Ureter (tissue), 1 donor: ENCODE results near the gene PRKRIP1. TPM values are rescaled to one million over a fixed set of nuclear protein-coding genes. Genes with fewer than 3 reads are reported as not detected.
A peak's percentile ranks its signal among the peaks of the same experiment; 100 is the strongest.
"Not testable (repeated sequence)": the region's sequence is repeated elsewhere in the genome, so short reads cannot be mapped to it uniquely, and the experiment has no call there.

ENCODE experiments used
- DNase-seq: peaks from one replicate; pipeline ENCODE4 v3.0.0-alpha.2; 2020; ENCODE audit warnings: low spot score
- total RNA-seq: library from RNA; stranded (reverse); gene quantifications from one replicate; pipeline ENCODE4 v1.2.4, GENCODE V29; 2023
- donor health status: DM: yes; HTN: yes; CAD: no.

The PRKRIP1 gene
- total RNA-seq, 1 donor from 2014 or later: 22.8 TPM

DNA sequence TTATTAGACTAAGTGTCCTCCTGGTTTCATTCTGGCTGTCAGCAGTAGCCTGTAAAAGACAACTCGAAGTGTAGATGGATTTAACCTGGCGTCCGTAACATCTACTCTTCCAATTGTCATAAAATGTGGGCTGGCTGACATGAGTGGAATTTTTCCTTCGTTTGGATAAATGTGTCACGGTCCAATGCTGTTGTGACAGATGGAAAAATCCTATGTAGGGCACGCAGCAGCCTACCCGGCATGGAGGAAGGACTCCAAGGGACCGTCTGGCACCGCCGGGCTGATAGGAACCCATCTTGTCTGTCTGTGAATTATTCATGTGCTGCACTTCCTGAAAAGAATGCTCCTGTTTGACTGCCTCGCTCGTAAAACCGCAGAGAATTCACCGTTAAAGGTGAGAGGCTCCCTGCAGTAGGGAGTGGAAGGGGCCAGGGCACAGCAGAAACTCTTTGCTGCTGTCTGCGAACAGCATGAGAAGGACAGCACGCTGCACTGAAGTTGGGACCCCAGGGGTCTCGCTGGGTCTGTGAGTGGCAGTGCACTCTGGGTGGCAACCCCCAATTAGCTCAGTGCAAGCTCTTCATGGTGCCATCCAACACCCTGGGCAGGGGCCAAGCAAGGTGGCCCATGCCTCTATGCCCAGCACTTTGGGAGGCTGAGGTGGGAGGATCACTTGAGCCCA lies 35.6 kb downstream of the PRKRIP1 start:
- DNase-seq: no peak

GRCh38 chr7:102432442-102433218 lies 36.5 kb downstream of the PRKRIP1 start:
- DNase-seq: no peak

DNA sequence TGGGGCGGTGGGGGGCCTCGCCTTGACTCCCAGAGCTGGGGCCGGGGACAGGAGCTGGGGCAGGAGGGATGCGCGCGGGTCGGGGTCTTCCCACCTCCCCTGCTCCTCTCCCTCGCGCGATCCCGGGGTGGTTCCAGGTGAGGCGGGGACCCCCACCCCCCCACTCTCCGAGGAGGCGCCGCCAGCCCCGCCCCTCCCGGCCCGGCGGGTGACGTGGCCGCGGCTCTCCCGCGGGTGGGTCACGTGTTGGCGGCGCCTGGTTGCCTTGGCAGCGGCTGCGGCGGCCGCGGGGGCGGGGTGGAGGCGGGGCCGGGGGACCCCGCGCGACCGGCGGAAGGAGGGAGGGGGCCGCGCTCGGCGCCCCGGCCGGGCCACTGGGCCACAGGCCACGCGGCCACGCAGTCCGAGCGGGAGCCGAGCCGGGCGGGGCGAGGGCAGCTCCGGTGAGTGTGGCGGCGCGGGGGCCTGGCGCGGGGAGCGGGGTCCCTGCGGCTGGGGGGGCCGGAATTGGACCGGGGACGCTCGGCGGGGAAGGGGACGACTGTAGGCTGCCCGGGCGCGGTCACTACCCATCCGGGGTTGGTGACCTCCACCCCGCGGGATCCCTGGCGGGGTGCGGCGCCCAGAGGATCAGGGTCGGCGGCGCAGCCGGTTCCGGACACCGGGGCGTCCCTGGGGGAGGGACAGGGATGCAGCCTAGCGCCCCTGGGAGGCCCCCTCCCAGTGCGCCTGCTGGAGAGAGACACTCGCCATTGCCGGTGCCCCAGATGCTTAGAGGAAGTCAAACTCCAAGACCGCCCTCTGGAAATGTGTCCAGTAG lies 37.3 kb downstream of the PRKRIP1 start, which contains the start of gene ORAI2:
ORAI2 (plus strand) TSS at position 357 of the 820 bp plus-strand sequence. CDS start 5,382 bp downstream, outside the sequence.
- DNase-seq: peak; percentile 82

DNA sequence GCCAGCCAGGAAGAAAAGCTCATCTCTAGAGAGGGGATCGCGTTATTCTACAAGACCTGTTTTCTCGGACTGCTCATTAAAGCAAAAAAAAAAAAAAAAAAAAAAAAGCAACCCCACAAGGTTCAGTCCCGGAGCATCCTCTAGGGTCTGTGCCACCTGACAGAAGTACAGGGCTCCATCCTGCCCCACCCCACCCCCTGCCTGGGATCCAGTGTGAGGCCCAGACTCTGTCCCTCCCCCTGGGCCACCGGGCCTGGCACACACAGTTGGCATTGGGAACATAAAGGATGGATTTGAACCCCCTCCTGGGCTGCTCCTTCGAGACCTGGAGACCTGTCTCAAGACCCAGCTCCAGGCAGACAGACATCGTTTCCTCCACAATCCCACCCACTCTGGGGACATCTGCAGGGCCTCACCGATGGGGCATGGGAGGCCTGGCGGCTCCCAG lies 37.9 kb downstream of the PRKRIP1 start:
- no peak for DNase-seq

DNA sequence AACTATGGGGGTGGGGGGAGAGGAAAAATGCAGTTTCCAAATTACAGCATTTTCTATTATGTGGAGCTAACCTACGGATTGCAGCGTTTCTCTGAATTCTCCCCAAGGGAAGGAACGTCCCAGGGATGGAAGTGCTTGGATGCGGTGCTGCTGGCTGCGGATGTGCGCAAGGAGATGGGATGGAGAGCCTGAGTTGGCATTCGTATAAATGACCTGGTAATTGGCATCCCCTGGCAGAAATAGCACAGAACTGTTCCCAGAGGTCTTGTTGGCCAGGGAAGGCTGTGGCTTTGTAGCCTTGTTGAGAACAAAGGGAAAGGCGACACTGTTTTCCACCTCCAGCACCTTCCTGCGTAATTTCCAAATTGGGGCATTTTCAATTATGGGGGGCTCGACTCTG lies 40.0 kb downstream of the PRKRIP1 start:
- no peak for DNase-seq

- peak; percentile 67 for DNase-seq
Observed at GRCh38 chr7:102439963-102440795, 44.0 kb downstream of the PRKRIP1 start.

DNA sequence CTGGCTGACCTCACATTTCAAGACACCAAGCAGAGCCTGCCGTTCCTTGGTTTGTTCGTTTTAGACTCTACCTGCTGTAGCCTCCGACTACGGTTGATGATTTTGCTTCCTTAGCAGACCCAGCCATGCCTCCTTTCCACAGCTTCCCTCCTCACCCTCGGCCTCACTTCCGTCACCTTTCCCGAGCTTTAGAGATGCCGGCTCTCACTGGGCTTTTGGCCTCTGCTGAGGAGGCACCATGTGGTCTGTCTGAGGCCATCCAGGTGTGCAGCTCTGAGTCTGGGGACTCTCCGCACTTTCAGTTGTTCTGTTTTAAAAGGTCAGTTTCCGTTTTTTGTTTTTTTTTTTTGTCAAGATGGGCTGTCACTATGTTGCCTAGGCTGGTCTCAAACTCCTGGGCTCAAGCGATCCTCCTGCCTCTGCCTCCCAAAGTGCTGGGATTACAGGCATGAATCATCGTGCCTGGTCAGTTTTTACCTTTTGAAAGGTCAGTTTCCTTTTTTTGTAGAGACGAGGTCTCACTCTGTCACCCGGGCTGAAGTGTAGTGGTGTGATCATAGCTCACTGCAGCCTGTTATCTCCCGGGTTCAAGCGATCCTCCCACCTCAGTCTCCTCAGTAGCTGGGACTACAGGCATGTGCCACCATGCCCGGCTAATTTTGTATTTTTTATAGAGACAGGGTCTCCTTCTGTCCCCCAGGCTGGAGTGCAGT lies 49.0 kb downstream of the PRKRIP1 start:
- no peak for DNase-seq

GRCh38 chr7:102445674-102446071 lies 49.5 kb downstream of the PRKRIP1 start:
- DNase-seq: no peak

DNA sequence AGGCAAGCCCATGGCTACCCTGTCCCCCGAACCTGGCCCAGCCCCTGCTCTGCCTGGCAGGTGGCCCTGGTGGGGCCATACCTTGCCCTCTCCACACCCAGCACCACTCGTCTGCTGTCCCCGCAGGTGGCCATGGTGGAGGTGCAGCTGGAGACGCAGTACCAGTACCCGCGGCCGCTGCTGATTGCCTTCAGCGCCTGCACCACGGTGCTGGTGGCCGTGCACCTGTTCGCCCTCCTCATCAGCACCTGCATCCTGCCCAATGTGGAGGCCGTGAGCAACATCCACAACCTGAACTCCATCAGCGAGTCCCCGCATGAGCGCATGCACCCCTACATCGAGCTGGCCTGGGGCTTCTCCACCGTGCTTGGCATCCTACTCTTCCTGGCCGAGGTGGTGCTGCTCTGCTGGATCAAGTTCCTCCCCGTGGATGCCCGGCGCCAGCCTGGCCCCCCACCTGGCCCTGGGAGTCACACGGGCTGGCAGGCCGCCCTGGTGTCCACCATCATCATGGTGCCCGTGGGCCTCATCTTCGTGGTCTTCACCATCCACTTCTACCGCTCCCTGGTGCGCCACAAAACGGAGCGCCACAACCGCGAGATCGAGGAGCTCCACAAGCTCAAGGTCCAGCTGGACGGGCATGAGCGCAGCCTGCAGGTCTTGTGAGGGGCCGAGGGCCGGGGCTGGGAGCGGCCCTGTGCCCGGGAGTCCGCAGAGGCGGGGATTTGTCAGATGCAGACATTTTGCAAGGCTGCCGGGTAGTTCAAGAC lies 50.4 kb downstream of the PRKRIP1 start:
- DNase-seq: no peak

- DNase-seq: no peak
Observed at GRCh38 chr7:102447311-102447710, 51.1 kb downstream of the PRKRIP1 start.

DNA sequence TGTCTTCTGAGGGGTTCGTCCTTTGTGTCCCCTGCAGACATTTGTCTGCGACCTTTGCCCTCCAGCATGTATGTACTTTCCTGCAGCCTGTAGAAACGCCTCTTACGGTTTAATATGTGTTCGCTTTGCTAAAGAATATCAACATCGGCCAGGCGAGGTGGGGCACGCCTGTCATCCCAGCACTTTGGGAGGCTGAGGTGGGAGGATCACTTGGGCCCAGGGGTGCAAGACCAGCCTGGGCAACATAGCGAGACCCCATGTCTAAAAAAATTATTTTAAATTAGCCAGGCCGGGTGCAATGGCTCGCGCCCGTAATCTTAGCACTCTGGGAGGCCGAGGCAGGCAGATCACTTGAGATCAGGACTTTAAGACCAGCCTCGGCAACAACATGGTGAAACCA lies 53.0 kb downstream of the PRKRIP1 start:
- no peak for DNase-seq

DNA sequence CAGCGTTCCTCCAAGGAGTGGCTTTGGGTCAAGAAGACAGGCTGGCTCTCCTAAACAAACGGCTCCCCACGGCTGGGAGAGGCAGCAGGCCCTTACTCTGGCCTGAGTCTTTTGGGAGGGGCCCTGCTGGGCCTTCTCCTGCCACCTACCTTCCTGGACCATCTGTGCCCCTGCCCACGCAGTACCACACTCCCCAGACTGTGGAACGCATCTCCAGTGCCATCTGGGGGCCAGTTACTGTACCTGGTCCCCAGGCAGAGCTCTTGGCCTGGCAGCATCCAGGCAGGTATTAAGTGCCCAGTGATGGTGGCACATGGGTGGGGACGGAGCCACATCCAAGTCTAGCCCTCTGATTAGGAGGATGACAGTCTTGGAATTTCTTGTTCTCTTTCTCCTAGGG lies 54.1 kb downstream of the PRKRIP1 start:
- DNase-seq: no peak

- DNase-seq: no peak
Observed at GRCh38 chr7:102451371-102452054, 55.4 kb downstream of the PRKRIP1 start.

GRCh38 chr7:102452451-102452850 lies 56.3 kb downstream of the PRKRIP1 start:
- DNase-seq: no peak

DNA sequence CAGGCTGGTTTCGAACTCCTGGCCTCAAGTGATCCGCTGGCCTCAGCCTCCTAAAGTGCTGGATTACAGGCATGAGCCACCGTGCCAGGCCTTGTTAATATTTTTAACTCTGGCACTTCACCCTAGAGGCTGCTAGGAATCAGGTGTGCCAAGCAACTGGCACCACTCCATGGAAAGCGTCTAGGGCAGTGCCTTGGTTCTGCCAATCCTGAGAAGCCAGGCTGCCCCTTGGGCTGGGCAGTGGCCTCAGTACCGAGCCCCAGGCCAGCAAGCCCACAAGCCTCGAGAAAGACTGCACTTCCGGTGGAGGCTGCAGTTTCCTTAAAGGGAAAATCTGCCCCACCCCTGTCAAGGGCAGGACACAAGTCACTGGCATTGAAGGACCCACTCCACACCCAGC lies 57.2 kb downstream of the PRKRIP1 start:
- DNase-seq: no peak

DNA sequence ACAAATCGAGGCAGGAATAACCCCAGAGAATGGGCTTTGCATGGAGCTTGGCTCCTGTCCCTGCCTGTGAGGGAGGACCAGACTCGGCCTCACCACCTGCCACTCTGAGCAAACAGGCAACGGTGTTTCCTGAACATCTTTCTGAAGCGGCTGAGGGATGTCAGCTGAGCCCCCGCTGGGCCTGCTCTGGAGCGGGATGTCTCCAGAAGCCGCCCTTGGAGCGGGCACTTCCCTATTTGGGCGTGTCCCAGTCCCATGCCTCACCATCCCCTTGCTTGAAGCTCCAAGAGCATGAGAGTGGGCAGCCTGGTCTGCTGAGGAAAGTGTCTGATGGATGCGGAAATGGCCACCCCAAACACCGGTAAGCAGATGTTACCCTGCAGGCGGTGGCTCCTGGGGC lies 58.3 kb downstream of the PRKRIP1 start:
- no peak for DNase-seq

DNA sequence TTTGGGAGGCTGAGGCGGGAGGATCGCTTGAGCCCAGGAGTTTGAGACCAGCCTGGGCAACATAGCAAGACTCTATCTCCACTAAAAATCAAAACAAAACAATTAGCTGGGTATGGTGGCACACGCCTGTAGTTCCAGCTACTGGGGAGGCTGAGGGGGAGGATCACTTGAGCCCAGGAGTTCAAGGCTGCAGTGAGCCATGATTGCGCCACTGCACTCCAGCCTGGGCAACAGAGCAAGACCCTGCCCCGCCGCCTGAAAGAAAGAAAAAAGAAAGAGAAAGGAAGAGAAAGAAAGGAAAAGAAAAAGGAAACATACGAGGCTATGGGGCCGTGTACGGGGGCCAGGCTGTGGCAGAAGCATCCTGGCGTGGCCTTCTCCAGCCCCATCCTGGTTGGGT lies 58.8 kb downstream of the PRKRIP1 start:
- DNase-seq: not testable (repeated sequence)

GRCh38 chr7:102455596-102455995 lies 59.4 kb downstream of the PRKRIP1 start:
- DNase-seq: no peak

DNA sequence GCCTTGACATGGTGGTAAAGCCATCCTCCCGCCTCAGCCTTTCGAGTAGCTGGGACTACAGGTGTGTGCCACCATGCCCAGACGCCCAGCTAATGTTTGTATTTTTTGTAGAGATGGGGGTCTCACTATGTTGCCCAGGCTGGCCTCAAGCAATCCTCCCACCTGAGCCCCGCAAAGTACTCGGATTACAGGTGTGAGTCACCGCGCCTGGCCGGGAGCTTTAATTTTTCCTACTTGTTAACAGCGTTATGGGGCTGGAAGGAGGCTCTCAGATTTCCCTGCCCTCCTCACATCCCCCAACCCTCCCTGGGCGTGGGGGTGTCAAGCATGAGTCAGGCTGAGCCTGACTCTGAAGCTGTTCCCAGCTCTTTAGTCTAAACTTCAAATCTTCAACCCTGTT lies 60.2 kb downstream of the PRKRIP1 start:
- no peak for DNase-seq
